NCI-H82 treated with DMSO at 0.1 percent for 48 hours (cell line): Measurements from ENCODE around the gene CDC42EP2.
A peak's percentile ranks its signal among the peaks of the same experiment; 100 is the strongest.

Experiments used
- DNase-seq: peaks from one replicate; lab custom pipeline; 2025; ENCODE audit not compliant: unreplicated experiment; lab: John Stamatoyannopoulos, UW

CDC42EP2 gene

GRCh38 chr11:65297026-65297672 lies 17.5 kb upstream of the CDC42EP2 start:
- DNase-seq: no peak

- no peak for DNase-seq
Observed at GRCh38 chr11:65298131-65298535, 16.5 kb upstream of the CDC42EP2 start.

- no peak for DNase-seq
Observed at GRCh38 chr11:65298655-65299179, 15.9 kb upstream of the CDC42EP2 start.

GRCh38 chr11:65300621-65301275 lies 13.9 kb upstream of the CDC42EP2 start:
- DNase-seq: no peak

- no peak for DNase-seq
Observed at GRCh38 chr11:65301491-65302329, 13.0 kb upstream of the CDC42EP2 start.

GRCh38 chr11:65303555-65303954 lies 11.1 kb upstream of the CDC42EP2 start:
- DNase-seq: no peak

GRCh38 chr11:65304110-65304509 lies 10.6 kb upstream of the CDC42EP2 start:
- DNase-seq: no peak

- no peak for DNase-seq
Observed at GRCh38 chr11:65304613-65305012, 10.1 kb upstream of the CDC42EP2 start.

- DNase-seq: no peak
Observed at GRCh38 chr11:65305501-65306268, 9.0 kb upstream of the CDC42EP2 start.

- DNase-seq: no peak
Observed at GRCh38 chr11:65307298-65308229, 7.1 kb upstream of the CDC42EP2 start.

GRCh38 chr11:65308281-65308891 lies 6.3 kb upstream of the CDC42EP2 start:
- DNase-seq: no peak

GRCh38 chr11:65309006-65309405 lies 5.7 kb upstream of the CDC42EP2 start:
- no peak for DNase-seq

GRCh38 chr11:65310215-65310614 lies 4.5 kb upstream of the CDC42EP2 start:
- DNase-seq: no peak

- DNase-seq: peak; percentile 50
Observed at GRCh38 chr11:65310736-65311135, 3.9 kb upstream of the CDC42EP2 start.

- no peak for DNase-seq
Observed at GRCh38 chr11:65311170-65311678, 3.4 kb upstream of the CDC42EP2 start.

- DNase-seq: peak; percentile 58
Observed at GRCh38 chr11:65315204-65315865, 669 bp downstream of the CDC42EP2 start.

- DNase-seq: no peak
Observed at GRCh38 chr11:65315866-65316226, 1.2 kb downstream of the CDC42EP2 start.

GRCh38 chr11:65316227-65317024 lies 1.8 kb downstream of the CDC42EP2 start:
- DNase-seq: no peak
